ENCODE results near the gene CRHR2. TPM values are rescaled to one million over a fixed set of nuclear protein-coding genes. Genes with fewer than 3 reads are reported as not detected.

The CRHR2 gene
- total and polyA plus RNA-seq, 2 of the 13 experiments (the other 11 are each of a cell fraction or from before 2014, with no cell fraction given) = not detected

- BruUV-seq (replicated peaks) = no TSS peak
- 19% methylated on average over 4 of the region's 4 CpGs for WGBS (ENCODE audit: low lambda C conversion rate)
- no peak for FAIRE-seq
Observed at GRCh38 chr7:30708412-30708811, 26.2 kb upstream of the CRHR2 start.

More at GRCh38 chr7:30708412-30708811, 26.2 kb upstream of the CRHR2 start:
- TF ChIP-seq KLF6 (CRISPR knock-in tag; IDR thresholded peaks at IDR 0.05) = no peak
- no peak for TF ChIP-seq ZSCAN30 (CRISPR knock-in tag; IDR thresholded peaks at IDR 0.05)
- TF ChIP-seq HMGXB3 (CRISPR knock-in tag; IDR thresholded peaks at IDR 0.05; ENCODE audit: borderline replicate concordance) = no peak
- no peak for TF ChIP-seq TAF15 (IDR thresholded peaks at IDR 0.05; ENCODE audit: low read depth, low read length, poor library complexity, severe bottlenecking)
- TF ChIP-seq TSC22D2 (CRISPR knock-in tag; IDR thresholded peaks at IDR 0.05; ENCODE audit: borderline replicate concordance) = no peak
- TF ChIP-seq ZBED4 (CRISPR knock-in tag; IDR thresholded peaks at IDR 0.05; ENCODE audit: borderline replicate concordance) = no peak
- no peak for TF ChIP-seq ATM (IDR thresholded peaks at IDR 0.05; ENCODE audit: borderline replicate concordance)
- no peak for TF ChIP-seq CENPT (CRISPR knock-in tag; IDR thresholded peaks at IDR 0.05; ENCODE audit: low read depth)
- no peak for TF ChIP-seq PTBP1 (IDR thresholded peaks at IDR 0.05; ENCODE audit: low read depth, low read length, poor library complexity, severe bottlenecking)
- Histone ChIP-seq H3K27me3 (ENCODE audit: control insufficient read depth in 1 of 2, insufficient read depth in 2 of 2, low read length in 2 of 2) (peaks cover 4 to 8% of the 10 kb centered on the region in 2 experiments; a peak in 3 of 5 replicates), H3K9ac (ENCODE audit: insufficient read depth, low read depth, low read length) (no peak overlapping the region), H3K4me3 (replicated peaks in 1 of 3; ENCODE audit: insufficient read depth in 1 of 3, low read depth in 2 of 3, low read length in 3 of 3) (no peak overlapping the region), H3K4me2 (ENCODE audit: low read depth, low read length) (no peak overlapping the region), H3K9me3 (ENCODE audit: low read length) (no peaks in the 10 kb centered on the region), H3K79me2 (ENCODE audit: insufficient read depth, low read length) (no peaks in the 10 kb centered on the region), H3K36me3 (replicated peaks in 1 of 2; ENCODE audit: control insufficient read depth in 1 of 2, insufficient read depth in 2 of 2, low read length in 2 of 2) (no peaks in the 10 kb centered on the region), H3K4me1 (ENCODE audit: insufficient read depth, low read length) (0 out of 2 replicates have a peak, but pooled peaks cover 7% of the 10 kb centered on the region), H2AFZ (ENCODE audit: low read length) (no peak overlapping the region), H3K27ac (ENCODE audit: extremely low read length, insufficient read depth, low read length) (no peak overlapping the region), H4K20me1 (ENCODE audit: insufficient read depth, low read length) (no peaks in the 10 kb centered on the region)
- in situ Hi-C loops (cut with HindIII; ENCODE audit: extremely low pct_ligation_motif_present, low pct_unique_long_range_greater_than_20kb) = no loop called here
- ATAC-seq = no peak
- POLR2A ChIA-PET = no interaction called here
- DNase-seq (ENCODE audit: low spot score) = no peak
- CTCF ChIA-PET (ENCODE audit: low intra/inter-chr PET ratio, low total read pairs) = no interaction called here
- intact Hi-C loops (cut with micrococcal nuclease; ENCODE audit: unreplicated experiment) = no loop called here
